ENCODE results near the gene LIPT2.

Gene LIPT2

GRCh38 chr11:74442636-74443035 is 50.9 kb downstream of the LIPT2 start:
- intact Hi-C loops (cut with DNase I): no loop called here

More at GRCh38 chr11:74442636-74443035, 50.9 kb downstream of the LIPT2 start:
- no peak for DNase-seq
